Neutrophil (primary cell): ENCODE measurements around the gene GSG1L.

Experiments used
- H3K27ac ChIP-seq: fragments of 200-600 bp; sonication (generic); 2 replicates; pipeline ENCODE4 v1.5.1; 2016; ENCODE audit warnings: mild to moderate bottlenecking, moderate library complexity
- H3K27me3 ChIP-seq: fragments of 200-600 bp; sonication (generic); 2 replicates; pipeline ENCODE4 v1.6.0; 2016; ENCODE audit warnings: mild to moderate bottlenecking
- H3K36me3 ChIP-seq: fragments of 200-600 bp; sonication (generic); 2 replicates; pipeline ENCODE4 v1.5.1; 2017
- H3K4me1 ChIP-seq, 2 experiments: fragments of 200-600 bp in 1 of 2; sonication (generic) in 1 of 2; 1 replicate in 1 of 2; 2 replicates in 1 of 2; pipeline versions ENCODE4 v1.5.1 to v1.6.1; 2013 to 2016; ENCODE audit warnings: low read depth in 1 of 2, low read length in 1 of 2, mild to moderate bottlenecking in 1 of 2, moderate library complexity in 1 of 2; ENCODE audit not compliant: control insufficient read depth in 1 of 2, insufficient read depth in 1 of 2
- H3K4me3 ChIP-seq, 2 experiments: fragments of 200-600 bp in 1 of 2; sonication (generic) in 1 of 2; 1 replicate in 1 of 2; 2 replicates in 1 of 2; pipeline ENCODE4 v1.5.1; 2013 to 2016; ENCODE audit warnings: low read depth in 1 of 2, low read length in 1 of 2, mild to moderate bottlenecking in 1 of 2, moderate library complexity in 1 of 2
- H3K9me3 ChIP-seq: fragments of 200-600 bp; sonication (generic); 2 replicates; pipeline ENCODE4 v1.5.1; 2016
- TF ChIP-seq, protein P1 (sequence below): fragments of 200-600 bp; sonication (generic); IDR thresholded peaks from 2 replicates; pipeline ENCODE4 v1.5.1; 2016; ENCODE audit warnings: antibody characterized with exemption

Gene GSG1L

GRCh38 chr16:27823421-27823820 lies 240.1 kb downstream of the GSG1L start:
- Histone ChIP-seq H3K9me3 (no peaks in the 10 kb centered on the region), H3K36me3 (no peaks in the 10 kb centered on the region), H3K27ac (no peak overlapping the region), H3K27me3 (no peaks in the 10 kb centered on the region), H3K4me3 (no peak overlapping the region), H3K4me1 (no peaks in the 10 kb centered on the region)
- TF ChIP-seq, protein P1, sequence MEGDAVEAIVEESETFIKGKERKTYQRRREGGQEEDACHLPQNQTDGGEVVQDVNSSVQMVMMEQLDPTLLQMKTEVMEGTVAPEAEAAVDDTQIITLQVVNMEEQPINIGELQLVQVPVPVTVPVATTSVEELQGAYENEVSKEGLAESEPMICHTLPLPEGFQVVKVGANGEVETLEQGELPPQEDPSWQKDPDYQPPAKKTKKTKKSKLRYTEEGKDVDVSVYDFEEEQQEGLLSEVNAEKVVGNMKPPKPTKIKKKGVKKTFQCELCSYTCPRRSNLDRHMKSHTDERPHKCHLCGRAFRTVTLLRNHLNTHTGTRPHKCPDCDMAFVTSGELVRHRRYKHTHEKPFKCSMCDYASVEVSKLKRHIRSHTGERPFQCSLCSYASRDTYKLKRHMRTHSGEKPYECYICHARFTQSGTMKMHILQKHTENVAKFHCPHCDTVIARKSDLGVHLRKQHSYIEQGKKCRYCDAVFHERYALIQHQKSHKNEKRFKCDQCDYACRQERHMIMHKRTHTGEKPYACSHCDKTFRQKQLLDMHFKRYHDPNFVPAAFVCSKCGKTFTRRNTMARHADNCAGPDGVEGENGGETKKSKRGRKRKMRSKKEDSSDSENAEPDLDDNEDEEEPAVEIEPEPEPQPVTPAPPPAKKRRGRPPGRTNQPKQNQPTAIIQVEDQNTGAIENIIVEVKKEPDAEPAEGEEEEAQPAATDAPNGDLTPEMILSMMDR: no peak

- Histone ChIP-seq H3K36me3 (no peaks in the 10 kb centered on the region), H3K4me3 (no peak overlapping the region), H3K27ac (no peak overlapping the region), H3K27me3 (peaks cover 4% of the 10 kb centered on the region), H3K9me3 (no peaks in the 10 kb centered on the region), H3K4me1 (no peaks in the 10 kb centered on the region)
- TF ChIP-seq, protein P1: no peak
Measured at GRCh38 chr16:27822996-27823395, 240.5 kb downstream of the GSG1L start.

DNA sequence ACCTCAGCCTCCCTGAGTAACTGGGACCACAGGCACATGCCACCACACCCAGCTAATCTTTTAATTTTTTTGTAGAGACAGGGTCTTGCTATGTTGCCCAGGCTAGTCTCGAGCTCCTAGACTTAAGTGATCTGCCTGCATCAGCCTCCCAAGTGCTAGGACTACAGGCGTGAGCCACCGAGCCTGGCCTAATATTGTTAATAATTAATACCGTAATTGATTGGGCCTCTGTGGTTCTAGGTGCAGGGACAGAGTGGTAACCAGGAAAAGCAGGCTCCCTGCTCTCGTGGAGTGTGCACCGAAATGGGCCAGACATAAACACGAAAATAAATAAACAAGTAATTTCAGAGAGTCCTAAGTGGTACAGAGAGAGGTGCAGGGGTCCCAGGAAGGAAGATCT lies 241.0 kb downstream of the GSG1L start:
- TF ChIP-seq, protein P1: no peak

DNA sequence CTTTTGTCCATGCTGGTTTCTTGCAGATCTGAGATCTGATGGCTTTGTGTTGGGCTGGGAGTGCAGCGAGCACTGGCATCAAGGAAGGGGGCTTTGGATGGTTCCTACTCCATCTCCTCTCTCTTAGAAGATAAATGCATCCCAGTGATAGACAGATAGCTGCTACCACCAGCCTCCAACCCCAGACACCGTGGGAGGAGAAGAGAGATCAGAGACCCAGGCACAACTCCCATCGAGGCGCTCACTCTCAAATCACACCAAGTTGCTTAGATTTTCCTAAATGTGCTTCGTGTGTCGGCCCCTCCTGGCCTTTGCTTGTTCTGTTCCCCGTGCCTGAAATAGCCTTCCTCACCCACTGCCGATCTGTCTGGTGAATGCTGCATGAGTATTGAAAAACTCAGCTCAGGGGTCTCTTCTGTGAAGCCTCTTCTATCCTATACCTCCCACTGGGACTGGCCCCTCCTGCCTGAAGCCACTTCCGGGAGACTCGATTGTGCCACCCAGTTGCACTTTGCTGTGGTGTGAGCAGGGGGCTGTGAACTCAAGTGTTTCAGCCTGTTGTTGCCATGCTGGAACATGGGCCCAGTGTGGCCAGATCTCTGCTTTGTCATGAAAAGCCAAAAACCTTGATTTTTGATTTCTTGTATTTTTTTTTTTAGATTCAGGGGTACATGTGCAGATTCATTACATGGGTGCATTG lies 242.7 kb downstream of the GSG1L start:
- peaks cover 11% of the 10 kb centered on the region for H3K27me3 ChIP-seq
- TF ChIP-seq, protein P1: no peak
- peaks cover 0 to 4% of the 10 kb centered on the region in 2 experiments for H3K4me1 ChIP-seq
- H3K9me3 ChIP-seq: no peaks in the 10 kb centered on the region
- H3K4me3 ChIP-seq: no peak overlapping the region
- H3K36me3 ChIP-seq: no peaks in the 10 kb centered on the region
- H3K27ac ChIP-seq: no peak overlapping the region

More for the DNA sequence above, 241.0 kb downstream of the GSG1L start:
- Histone ChIP-seq H3K4me1 (no peaks in the 10 kb centered on the region), H3K27me3 (peaks cover 9% of the 10 kb centered on the region), H3K27ac (no peak overlapping the region), H3K9me3 (no peaks in the 10 kb centered on the region), H3K36me3 (no peaks in the 10 kb centered on the region), H3K4me3 (no peak overlapping the region)

DNA sequence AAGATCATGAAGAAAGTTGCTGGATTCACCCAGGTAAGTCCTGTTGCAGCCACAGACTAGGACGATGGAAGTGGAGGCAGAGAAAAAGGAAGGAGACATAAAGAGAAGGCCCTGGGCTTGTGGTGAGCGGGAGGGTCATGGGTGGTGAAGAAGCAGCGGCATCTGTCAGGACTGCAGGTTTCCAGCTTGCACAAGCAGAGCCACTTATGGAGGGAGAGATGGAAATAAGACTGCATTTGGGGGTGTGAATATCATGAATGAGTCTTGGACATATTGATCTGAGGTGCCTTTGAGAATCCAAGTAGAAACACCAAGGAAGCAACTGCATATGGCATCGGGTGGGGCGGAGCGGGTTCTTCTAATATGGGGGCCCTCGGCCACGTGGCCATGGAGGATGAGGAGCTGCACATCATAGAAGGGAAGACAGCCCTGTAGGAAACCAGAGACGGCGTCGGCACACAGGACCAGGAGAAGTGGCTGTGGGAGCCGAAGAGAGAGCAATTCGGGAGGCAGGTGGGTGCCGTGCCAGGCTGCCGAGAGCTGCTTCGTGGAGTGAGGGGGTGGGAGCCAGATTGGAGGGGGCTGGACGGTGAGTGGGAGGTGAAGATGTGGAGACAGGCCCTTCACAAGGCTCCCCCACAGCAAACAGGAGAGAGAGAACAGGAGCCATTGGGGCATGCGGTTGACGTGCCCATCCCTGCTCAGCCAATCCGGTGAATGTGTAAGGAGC lies 243.5 kb downstream of the GSG1L start:
- TF ChIP-seq, protein P1: no peak
- Histone ChIP-seq H3K27me3 (peaks cover 11% of the 10 kb centered on the region), H3K36me3 (no peaks in the 10 kb centered on the region), H3K4me1 (peaks cover 0 to 8% of the 10 kb centered on the region in 2 experiments), H3K27ac (no peak overlapping the region), H3K9me3 (no peaks in the 10 kb centered on the region), H3K4me3 (no peak overlapping the region)
